Measurements from ENCODE around the gene ERN1. TPM values are rescaled to one million over a fixed set of nuclear protein-coding genes. Genes with fewer than 3 reads are reported as not detected.

Gene ERN1
- polyA plus RNA-seq, 1 donor from 2014 or later: 2.3 TPM

- Histone ChIP-seq H3K9me2 (ENCODE audit: insufficient read depth, low read length) (no peaks in the 10 kb centered on the region), H3K9me3 (ENCODE audit: low read length) (no peaks in the 10 kb centered on the region), H3F3A (ENCODE audit: insufficient read depth, low read length, poor library complexity, severe bottlenecking) (no peaks in the 10 kb centered on the region), H3K4me2 (ENCODE audit: low read length) (no peak overlapping the region), H3K79me2 (replicated peaks; ENCODE audit: insufficient read depth, low read length) (no peaks in the 10 kb centered on the region), H2AFZ (ENCODE audit: low read depth, low read length) (no peak overlapping the region), H3K9ac (ENCODE audit: low read length) (no peak overlapping the region), H4K20me1 (ENCODE audit: insufficient read depth) (no peaks in the 10 kb centered on the region), H3K27me3 (ENCODE audit: insufficient read depth, low read depth, low read length) (no peaks in the 10 kb centered on the region), H3K36me3 (ENCODE audit: insufficient read depth, low read length) (no peaks in the 10 kb centered on the region), H3K4me3 (ENCODE audit: low read length) (no peak overlapping the region), H3K27ac (ENCODE audit: low read length) (no peak overlapping the region)
- no peak for TF ChIP-seq EP300 (conservative IDR thresholded peaks at IDR 0.05; ENCODE audit: poor library complexity, severe bottlenecking)
- no peak for TF ChIP-seq RAD21 (conservative IDR thresholded peaks at IDR 0.05)
- no peak for TF ChIP-seq EZH2 (IDR thresholded peaks at IDR 0.05; ENCODE audit: borderline replicate concordance, insufficient read depth, low read length, poor library complexity, severe bottlenecking)
- TF ChIP-seq TAF1 (IDR thresholded peaks at IDR 0.05; ENCODE audit: low read depth): no peak
- TF ChIP-seq REST (IDR thresholded peaks at IDR 0.05; ENCODE audit: borderline replicate concordance): no peak
- no peak for TF ChIP-seq SMC3 (conservative IDR thresholded peaks at IDR 0.05; ENCODE audit: poor library complexity)
- TF ChIP-seq MXI1 (conservative IDR thresholded peaks at IDR 0.05; ENCODE audit: poor library complexity, severe bottlenecking): no peak
- no peak for TF ChIP-seq POLR2AphosphoS5 (IDR thresholded peaks at IDR 0.05)
- no peak for TF ChIP-seq CTCF (IDR thresholded peaks at IDR 0.05; ENCODE audit: poor library complexity, severe bottlenecking)
Observed at GRCh38 chr17:64042700-64043485, 87.1 kb downstream of the ERN1 start.

DNA sequence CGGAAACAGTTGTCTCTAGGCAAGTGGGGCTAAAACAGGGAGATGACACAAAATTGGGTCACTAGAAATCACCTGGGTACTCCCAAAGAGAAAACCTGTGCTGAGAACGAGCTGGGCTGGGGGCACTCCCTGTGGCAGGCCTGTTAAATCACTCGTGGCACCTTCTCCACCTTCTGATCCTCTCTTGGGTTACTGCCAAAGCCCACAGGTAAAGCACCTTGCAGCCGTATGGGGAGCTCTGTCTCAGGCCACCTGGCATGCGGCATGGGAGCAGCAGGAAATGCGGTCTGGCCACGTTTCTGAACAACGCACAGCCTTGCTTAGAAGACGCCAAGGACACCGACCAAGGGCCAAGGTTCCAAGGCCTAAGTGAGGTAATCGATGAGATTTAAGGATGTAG, 88.0 kb downstream of the ERN1 start:
- no peaks in the 10 kb centered on the region for H3F3A ChIP-seq (ENCODE audit: insufficient read depth, low read length, poor library complexity, severe bottlenecking)

More for the DNA sequence above, 88.0 kb downstream of the ERN1 start:
- H3K79me2 ChIP-seq (replicated peaks; ENCODE audit: insufficient read depth, low read length): no peaks in the 10 kb centered on the region
- H2AFZ ChIP-seq (ENCODE audit: low read depth, low read length): no peak overlapping the region
- no peak overlapping the region for H3K4me3 ChIP-seq (ENCODE audit: low read length)
- H3K9me2 ChIP-seq (ENCODE audit: insufficient read depth, low read length): no peaks in the 10 kb centered on the region
- no peak overlapping the region for H3K9ac ChIP-seq (ENCODE audit: low read length)
- H3K27me3 ChIP-seq (ENCODE audit: insufficient read depth, low read depth, low read length): no peaks in the 10 kb centered on the region
- TF ChIP-seq CTCF (IDR thresholded peaks at IDR 0.05; ENCODE audit: poor library complexity, severe bottlenecking): no peak
- no peak for TF ChIP-seq POLR2AphosphoS5 (IDR thresholded peaks at IDR 0.05)
- no peak for TF ChIP-seq REST (IDR thresholded peaks at IDR 0.05; ENCODE audit: borderline replicate concordance)
- TF ChIP-seq RAD21 (conservative IDR thresholded peaks at IDR 0.05): no peak
- no peak for TF ChIP-seq TAF1 (IDR thresholded peaks at IDR 0.05; ENCODE audit: low read depth)
- no peak for TF ChIP-seq SMC3 (conservative IDR thresholded peaks at IDR 0.05; ENCODE audit: poor library complexity)
- TF ChIP-seq EZH2 (IDR thresholded peaks at IDR 0.05; ENCODE audit: borderline replicate concordance, insufficient read depth, low read length, poor library complexity, severe bottlenecking): no peak
- no peak for TF ChIP-seq MXI1 (conservative IDR thresholded peaks at IDR 0.05; ENCODE audit: poor library complexity, severe bottlenecking)
- TF ChIP-seq EP300 (conservative IDR thresholded peaks at IDR 0.05; ENCODE audit: poor library complexity, severe bottlenecking): no peak
- H3K36me3 ChIP-seq (ENCODE audit: insufficient read depth, low read length): no peaks in the 10 kb centered on the region
- H3K4me2 ChIP-seq (ENCODE audit: low read length): no peak overlapping the region
- H3K27ac ChIP-seq (ENCODE audit: low read length): no peak overlapping the region
- H4K20me1 ChIP-seq (ENCODE audit: insufficient read depth): no peaks in the 10 kb centered on the region
- H3K9me3 ChIP-seq (ENCODE audit: low read length): no peaks in the 10 kb centered on the region

Measured in neural cell (in vitro differentiated cells).